ENCODE measurements around the gene CIRBP.

GRCh38 chr19:1230783-1231489, 38.2 kb upstream of the CIRBP start:
- no peak for TF ChIP-seq POLR2AphosphoS5 (IDR thresholded peaks at IDR 0.05; ENCODE audit: low read depth, low read length)
- TF ChIP-seq FOXP2 (optimal IDR thresholded peaks at IDR 0.05; ENCODE audit: borderline replicate concordance, extremely low read depth, extremely low read length, insufficient read depth): no peak

Data from PFSK-1 (cell line).